GM10847 (cell line): Measurements from ENCODE around the gene NKD2.

ENCODE experiments used
- POLR2A ChIP-seq: IDR thresholded peaks from 2 replicates; pipeline ENCODE4 v1.6.1; 2011; ENCODE audit not compliant: insufficient read length; ENCODE audit errors: extremely low read depth

Gene NKD2

GRCh38 chr5:1077491-1078020 is 69.0 kb downstream of the NKD2 start:
- no peak for TF ChIP-seq POLR2A

GRCh38 chr5:1078206-1078605 is 69.6 kb downstream of the NKD2 start:
- no peak for TF ChIP-seq POLR2A

GRCh38 chr5:1078851-1079250 is 70.2 kb downstream of the NKD2 start:
- no peak for TF ChIP-seq POLR2A

- no peak for TF ChIP-seq POLR2A
Observed at GRCh38 chr5:1079486-1079885, 70.9 kb downstream of the NKD2 start.

- no peak for TF ChIP-seq POLR2A
Observed at GRCh38 chr5:1079961-1080360, 71.4 kb downstream of the NKD2 start.

- TF ChIP-seq POLR2A: no peak
Observed at GRCh38 chr5:1080432-1080831, 71.8 kb downstream of the NKD2 start.

- TF ChIP-seq POLR2A: no peak
Observed at GRCh38 chr5:1081519-1081918, 72.9 kb downstream of the NKD2 start.

GRCh38 chr5:1083823-1084605 is 75.4 kb downstream of the NKD2 start:
- no peak for TF ChIP-seq POLR2A

GRCh38 chr5:1085391-1085790 is 76.8 kb downstream of the NKD2 start:
- no peak for TF ChIP-seq POLR2A

GRCh38 chr5:1086137-1086536 is 77.5 kb downstream of the NKD2 start:
- no peak for TF ChIP-seq POLR2A

GRCh38 chr5:1086871-1087270 is 78.3 kb downstream of the NKD2 start:
- TF ChIP-seq POLR2A: no peak

GRCh38 chr5:1087428-1087827 is 78.8 kb downstream of the NKD2 start:
- no peak for TF ChIP-seq POLR2A

GRCh38 chr5:1088031-1088430 is 79.4 kb downstream of the NKD2 start:
- no peak for TF ChIP-seq POLR2A
